HPDE6-E6E7 (cell line): ENCODE data around the gene TSPAN14.
"Not testable (repeated sequence)": the region's sequence is repeated elsewhere in the genome, so short reads cannot be mapped to it uniquely, and the experiment has no call there.

Experiments used
- DNase-seq: peaks from one replicate; pipeline ENCODE4 v3.0.0; 2011; ENCODE audit warnings: missing footprints; ENCODE audit errors: extremely low spot score

TSPAN14 gene, protein sequence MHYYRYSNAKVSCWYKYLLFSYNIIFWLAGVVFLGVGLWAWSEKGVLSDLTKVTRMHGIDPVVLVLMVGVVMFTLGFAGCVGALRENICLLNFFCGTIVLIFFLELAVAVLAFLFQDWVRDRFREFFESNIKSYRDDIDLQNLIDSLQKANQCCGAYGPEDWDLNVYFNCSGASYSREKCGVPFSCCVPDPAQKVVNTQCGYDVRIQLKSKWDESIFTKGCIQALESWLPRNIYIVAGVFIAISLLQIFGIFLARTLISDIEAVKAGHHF

DNA sequence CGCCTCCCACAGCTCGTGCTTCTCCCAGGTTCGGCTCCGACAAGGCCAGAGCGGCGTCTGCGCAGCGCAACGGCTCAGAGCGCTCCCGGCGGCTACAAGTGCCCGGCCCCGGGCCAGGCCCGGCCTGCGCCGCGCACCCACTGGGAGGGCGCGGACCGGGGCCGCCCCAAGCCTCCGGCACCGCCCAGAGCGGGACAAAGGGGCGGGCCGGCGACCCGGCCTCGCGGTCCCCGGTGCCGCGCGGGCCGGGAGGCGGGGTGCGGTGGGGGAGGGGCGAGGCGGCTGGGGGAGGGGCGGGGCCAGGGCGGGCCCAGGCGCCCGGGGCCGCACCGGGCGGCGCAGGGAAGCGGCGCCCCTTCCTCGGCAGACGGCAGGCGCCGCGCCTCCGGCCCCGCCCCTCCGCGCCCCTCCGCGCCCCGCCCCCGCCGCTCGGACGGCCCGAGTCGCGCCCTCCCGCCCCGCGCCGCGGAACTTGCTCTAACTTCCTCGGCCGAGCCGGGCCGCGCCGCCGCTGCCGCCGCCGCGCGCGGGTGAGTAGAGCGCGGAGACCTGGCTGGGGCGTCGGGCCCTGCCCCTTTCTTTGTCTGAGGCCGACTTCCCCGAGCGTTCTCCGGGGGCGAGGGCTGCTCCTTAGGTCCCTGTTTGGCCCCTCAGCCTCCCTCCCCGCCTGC lies at the start of gene TSPAN14:
Gene TSPAN14 (plus strand): TSS at position 469 of the 671 bp plus-strand sequence. CDS start 34,924 bp downstream, outside the sequence.
- no peak for DNase-seq

DNA sequence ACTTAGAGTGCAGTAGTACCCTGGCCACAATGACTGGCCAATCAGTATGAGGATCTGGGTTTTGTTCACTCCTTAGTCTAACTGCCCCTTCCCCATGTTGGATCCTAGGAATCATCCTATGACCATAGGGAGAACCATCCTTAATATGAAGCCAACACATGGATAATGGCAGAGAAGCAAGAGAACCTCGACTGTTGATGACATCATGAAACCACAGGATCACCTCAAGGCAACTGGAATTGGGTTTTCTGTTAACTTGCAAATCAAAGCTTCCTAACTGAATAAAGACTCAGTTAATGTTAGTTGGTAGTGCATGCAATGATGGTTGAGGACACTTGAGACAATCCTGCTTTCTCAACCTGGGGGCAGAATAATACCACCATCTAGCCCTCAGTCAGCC lies 49.1 kb upstream of the TSPAN14 start:
- DNase-seq: no peak

DNA sequence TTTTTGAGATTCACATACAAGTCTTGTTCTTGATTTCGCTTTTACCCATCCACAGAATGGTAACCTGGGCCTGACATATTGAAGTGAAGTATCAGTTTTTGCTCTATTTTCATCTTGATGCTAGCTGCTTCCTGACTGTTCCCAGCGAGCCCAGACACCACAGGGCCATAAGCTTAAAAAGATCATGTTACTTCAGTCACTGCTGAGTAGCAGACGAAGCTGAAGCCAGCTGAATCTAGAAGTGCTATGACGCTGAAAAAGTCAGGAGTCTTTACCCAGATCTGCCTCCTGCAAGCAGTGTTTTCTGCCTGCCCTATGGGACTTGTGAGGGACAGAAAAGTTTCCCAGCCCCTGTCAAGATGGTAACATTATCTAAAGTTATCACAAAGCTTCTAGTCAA lies 48.5 kb upstream of the TSPAN14 start:
- DNase-seq: no peak

DNA sequence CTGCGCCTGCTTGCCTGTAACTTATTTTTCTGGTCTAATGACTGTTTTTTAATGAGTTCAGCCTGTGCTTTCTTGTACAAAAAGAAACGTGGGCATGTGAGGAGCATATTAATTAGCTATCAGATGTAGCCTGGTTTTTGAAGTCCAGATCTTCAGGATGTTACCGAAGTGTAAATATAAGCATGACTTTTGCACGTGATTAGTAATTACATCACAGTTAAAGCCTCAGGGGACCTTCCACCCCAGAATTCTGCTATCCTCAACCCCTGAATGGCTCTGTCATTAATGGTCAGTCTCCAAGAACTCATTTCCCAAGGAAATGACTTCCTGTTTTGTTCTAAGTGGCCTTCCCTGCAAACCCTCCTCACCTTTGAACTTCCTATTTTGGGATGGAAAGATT lies 47.9 kb upstream of the TSPAN14 start:
- DNase-seq: no peak

DNA sequence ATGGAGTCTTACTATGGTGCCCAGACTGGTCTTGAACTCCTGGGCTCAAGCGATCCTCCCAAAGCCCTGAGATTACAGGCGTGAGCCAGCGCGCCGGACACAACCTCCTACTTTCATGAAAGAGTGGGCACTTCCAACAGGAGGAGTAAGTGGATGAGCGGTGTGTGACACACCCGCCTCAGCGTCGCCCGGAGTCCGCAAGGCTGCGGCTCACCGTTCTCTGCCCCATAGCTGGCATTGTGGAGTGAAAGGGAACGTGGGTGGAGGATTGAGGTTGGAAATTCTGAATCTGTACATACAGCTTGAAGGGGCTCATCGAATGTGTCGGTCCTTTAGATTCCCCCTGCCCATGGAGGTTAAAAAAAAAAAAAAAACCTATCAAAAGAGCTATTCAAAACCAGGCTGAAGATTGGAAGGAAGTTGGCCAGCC lies 46.3 kb upstream of the TSPAN14 start:
- no peak for DNase-seq

DNA sequence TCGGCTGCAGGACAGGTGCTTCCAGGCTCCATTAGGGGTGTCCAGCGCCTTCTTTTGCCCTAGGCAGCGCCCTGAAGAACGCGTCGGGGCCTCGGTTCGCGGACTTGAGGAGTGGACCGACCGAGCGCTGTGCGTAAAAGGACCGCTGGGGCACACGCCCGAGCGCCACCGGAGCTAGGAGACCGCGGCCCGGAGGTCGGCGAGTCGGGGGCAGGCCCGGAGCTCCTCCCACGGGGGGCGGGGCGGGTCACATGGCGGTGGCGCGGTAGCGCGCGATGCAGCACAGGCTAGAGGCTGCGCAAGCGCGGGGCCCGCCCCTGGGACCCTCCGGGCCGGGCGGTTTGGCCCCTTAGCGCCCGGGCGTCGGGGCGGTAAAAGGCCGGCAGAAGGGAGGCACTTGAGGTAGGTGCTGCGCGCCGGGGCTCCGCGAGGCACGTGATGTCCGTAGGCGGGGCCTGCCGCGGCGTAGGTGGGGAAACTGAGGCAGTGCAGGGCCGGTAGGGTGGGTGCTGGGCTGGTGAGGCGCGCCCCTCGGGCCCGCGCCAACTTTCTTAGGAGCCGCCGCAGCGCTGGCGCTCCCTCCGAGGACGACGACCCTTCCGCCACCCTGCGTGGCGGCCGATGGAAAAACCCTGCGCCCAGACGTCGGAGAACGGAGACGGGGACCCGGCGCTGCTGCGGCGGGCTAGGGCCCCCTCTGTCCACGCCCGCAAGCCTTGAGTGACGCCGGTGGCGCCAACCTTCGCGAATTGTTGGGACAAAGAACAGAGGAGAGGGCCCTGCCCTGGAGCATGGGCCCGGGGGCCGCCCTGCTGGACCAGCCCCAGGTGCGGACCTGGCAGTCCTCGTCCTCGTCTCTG lies 45.6 kb upstream of the TSPAN14 start, which contains the start of gene PRXL2A:
Gene PRXL2A (plus strand): TSS at position 310 of the 860 bp plus-strand sequence. CDS start 11,917 bp downstream, outside the sequence.
- no peak for DNase-seq

DNA sequence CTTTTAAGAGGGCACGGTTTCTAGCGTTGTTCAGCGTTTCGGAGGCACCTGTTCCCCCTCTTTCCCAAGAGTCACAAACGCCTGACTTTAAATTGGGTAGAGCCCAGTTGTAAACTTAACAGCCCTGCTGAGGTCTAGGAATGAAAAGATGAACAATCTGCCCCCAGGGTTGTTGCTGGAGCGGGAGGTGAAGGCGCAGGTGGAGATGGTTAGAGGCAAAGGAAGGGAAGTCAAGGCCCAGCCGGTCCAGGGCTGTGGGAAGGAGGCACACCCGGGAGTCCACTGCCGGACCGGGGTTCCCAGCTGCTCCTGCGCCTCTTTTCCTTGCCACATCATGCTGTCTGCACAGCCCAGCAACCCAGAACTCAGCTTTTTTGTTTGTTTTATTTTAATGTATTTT lies 45.0 kb upstream of the TSPAN14 start:
- no peak for DNase-seq

DNA sequence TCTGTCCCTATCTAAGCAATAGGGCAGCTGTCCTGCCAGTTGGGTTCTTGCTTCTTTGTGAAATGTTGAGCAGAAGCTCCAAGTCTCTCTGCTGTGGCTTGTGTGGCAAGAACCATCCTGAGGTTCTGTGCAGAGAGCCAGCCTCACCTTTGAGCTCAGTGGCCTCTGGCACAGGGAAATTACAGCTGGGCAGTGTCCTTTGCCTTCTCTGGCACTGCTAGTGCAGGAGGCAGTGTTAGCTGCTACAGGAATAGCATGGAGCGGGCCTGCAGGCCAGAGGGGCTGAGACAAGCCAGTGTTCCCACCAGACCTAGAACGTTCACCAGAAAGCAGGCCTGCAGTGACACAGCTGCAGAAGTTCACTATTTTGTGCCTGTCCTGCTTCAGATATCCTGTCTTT lies 44.0 kb upstream of the TSPAN14 start:
- no peak for DNase-seq

DNA sequence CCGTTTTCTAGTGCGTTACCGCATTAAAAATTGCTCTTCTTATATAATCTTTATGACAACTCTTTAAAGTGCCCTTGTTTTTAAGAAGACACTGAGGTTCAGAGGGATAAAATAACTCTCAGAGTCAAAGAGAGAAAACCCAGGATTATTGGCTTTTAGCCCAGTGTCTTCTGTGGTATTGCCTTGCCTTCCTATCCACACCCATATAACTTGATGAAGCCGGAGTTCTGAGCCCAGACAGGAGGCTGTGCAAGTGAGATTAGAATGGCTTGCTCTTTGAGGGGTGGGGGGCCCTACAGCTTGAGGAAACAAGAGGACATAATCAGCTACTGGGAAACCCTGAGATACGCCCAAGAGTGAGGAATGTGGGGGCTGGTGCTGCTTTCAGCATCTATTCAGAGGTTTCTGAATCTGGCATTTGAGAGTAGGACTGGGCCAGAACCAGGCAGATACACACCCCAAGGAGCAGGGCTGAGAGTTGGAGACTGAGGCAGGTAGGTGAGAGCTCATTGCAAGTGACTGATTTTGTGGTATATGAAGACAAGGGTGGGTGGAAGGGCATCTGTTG lies 43.4 kb upstream of the TSPAN14 start:
- no peak for DNase-seq

DNA sequence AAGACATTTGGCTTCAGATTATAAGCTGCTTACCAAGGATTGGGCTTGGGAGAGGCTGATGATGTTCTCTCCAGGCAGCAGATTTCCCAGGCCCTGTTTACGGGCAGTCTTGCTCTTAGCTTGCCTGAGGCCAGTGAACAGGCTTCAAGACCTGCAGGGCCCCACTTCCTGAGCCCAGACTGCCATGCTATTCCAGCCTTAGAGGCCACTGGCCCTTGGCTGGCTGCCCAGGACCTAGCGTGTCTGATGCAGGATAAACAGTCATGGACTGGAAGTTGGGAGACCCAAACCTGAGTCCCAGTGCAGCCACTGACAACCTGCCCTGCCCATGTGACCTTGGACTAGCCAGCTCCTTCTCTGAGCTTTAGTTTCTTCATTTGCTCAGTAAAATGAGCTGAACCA lies 42.8 kb upstream of the TSPAN14 start:
- DNase-seq: no peak

DNA sequence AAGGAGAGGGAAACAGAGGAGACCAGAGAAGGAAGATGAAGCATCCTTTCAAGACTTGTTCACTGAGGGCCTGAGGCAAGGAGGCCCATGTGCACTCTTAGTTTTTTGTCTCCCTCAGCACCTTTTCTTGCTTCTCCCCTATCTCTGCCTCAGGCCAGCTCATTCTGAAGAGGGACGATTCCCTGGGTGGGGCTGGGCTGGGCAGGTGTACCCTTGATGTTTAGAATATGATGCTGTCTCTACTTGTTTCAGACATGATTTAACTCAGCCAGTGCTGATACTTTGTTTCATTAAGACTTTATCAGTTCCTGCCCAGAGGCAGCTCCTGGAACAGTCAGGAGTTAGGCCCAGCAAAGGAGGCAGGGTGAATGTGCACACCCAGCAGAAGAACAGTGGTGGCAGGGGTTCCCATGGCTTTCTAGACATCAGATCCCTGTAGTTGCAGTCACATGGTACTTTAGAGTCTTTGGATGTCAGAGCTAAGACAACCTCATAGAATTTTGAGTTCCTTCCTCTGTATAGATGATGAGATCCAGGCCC lies 42.4 kb upstream of the TSPAN14 start:
- DNase-seq: no peak

DNA sequence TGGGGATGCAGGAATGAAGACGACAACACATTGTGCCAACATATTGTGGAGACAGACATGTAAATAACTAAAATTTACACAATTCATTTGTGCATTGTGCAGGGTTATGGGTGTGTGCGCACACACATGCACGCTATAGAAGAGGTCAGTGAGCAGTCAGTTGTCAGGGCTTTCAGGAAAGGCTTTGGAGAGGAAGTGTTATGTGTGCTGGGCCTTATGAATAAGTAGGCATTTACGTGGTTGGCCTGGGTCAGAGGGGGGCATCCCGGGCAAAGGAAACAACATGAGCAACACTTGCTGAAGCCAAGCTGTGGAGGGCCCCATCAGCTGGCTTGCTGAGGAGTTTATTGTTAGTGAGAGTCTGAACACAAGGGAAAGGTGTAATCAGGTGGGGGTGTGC lies 41.6 kb upstream of the TSPAN14 start:
- no peak for DNase-seq

DNA sequence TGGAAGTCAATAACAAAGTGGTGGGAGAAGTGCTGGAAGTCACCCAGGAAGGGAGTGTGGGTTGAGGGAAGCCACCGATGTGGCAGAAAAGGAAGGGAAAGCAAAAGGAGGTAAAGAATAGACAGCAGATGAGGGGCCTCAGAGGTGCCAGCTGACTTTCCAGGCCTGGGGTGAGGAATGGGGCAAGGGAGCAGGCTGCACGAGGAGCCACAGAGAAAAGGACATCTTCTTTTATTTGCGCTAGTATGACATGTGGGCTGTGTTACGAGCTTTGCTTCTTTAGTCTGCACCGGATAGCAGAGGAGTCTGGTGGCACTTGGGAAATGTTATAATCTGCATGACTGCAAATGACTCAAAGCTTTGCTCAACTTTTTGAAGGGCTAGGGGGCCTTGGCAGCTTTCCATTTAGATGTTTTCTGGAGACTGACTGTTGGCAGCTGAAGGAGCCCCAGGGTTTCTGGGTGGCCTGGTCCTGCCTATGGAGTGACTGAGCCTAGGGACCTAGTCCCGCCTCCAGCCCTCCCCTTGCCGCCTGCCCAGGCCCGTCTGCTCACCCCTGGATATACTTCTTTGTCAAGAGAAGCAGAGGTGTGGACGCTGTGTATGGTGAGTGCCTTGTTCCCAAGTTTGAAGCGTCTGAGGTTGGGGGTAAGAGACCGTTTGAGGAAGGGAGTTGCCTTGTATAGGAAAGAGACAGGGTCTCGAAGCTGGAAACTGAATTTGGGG lies 40.7 kb upstream of the TSPAN14 start:
- peak; percentile 76 for DNase-seq

DNA sequence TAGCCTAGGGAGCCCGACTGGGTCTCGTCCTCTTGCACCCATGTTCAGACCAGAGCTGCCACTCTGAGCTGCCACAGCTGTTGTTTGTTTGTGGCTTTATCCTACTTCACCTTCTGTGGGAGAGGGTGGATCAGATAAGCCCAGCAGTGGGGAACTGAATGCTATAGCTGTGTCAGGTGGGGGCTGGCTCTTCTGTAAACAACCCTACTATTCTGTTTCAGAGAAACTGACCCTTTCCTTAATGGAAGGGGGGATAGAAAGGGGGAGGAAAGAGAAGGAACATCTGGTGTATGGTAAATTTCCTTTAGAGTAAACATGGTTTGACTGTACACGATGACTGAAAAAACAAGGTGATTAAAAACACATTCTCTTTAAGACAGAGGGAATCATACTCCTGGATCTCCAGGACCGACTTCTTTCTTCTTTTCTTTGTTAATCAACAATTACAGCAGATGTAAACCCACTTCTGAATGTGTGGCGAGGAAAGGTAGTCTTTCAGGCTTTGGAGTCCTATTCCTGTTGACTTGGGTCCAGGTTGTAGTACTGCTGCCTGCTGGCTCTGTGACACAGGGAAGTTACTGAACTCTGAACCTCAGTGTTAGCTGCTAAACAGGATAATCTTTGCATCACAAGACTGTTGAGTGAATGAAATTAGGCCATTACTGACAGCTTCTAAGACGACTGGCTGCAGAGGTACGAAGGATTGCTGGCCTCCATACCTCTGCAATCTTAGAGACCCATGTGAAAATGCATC lies 39.8 kb upstream of the TSPAN14 start:
- DNase-seq: no peak

DNA sequence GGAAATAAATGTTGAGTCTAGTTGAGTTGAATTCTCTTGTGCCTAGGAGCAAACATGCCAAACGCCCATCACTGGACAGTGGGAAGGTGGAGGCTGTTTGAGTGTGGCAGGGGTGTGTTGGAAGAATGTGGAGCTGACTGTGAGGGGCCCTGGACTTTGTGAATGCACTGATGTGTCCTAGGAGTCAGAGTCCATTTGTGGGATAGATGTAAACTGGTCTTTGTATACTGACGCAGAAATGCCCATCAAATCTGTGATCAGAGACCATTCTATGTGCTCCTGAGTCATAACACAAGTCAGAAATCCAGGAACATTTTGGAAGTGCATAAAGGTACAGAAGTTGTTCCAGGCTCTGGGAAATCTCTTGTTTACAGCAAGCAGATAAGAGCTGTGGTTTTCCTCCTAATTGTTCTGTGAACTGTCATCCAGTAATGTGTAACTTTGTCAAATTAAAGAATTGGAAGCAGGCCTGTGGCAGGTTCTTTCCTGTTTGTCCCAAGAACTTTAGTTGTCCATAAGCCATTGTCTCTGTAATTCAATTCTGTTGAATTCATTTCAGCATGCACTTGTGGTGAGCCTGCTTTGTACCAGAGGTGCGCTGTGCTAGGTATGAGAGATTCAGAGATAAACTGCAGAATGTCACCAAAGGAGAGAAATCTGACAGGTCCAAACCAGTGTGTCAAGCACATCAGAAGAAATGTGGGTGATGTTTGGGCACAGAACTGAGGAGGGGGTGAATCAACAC lies 38.2 kb upstream of the TSPAN14 start:
- DNase-seq: no peak

DNA sequence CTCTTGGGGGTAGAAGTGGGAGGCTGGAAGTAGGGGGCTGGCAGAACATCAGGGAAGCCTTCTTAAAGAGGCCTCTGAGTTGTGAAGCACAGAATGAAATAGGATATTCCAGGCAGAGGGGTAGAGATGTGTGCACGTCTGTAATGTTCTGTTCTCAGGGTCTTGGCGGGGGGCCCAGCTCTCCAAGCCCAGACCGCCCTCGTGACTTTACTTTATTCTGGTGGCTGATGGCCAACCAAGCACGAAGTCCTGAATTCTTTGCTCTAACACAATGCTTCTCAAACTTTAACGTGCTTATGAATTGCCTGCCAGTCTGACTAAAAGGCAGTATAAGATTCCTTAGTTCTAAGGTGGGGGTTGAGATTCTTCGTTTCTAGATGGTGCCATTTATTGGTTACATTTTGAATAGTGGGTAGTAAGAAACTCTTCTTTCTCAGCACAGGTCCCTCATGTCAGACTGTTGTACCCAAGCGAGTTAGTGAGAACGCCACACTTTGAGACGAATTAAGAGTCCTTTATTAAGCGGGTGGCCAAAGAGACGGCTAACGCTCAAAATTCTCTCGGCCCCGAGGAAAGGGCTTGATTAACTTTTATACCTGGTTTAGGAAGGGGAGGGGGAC lies 37.5 kb upstream of the TSPAN14 start:
- DNase-seq: no peak

DNA sequence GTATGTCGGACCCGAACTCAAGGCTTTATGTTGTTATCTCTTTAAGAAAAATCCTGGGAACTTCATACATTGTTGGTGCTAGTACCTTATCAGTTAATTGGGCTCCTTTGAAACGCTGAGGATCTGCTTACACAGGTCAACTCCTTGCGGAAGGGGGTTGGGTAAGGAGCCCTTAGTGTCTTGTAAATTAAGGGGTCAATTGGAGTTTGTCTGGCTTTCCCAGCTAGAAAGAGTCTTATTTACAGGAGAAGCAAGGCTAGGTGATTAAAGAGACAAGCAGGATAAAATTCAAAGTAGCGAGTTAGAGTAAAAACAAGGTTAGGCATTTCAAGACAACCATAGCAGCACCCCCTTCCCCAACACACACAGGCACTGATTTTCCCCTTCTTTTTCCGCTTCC lies 36.9 kb upstream of the TSPAN14 start:
- not testable (repeated sequence) for DNase-seq

DNA sequence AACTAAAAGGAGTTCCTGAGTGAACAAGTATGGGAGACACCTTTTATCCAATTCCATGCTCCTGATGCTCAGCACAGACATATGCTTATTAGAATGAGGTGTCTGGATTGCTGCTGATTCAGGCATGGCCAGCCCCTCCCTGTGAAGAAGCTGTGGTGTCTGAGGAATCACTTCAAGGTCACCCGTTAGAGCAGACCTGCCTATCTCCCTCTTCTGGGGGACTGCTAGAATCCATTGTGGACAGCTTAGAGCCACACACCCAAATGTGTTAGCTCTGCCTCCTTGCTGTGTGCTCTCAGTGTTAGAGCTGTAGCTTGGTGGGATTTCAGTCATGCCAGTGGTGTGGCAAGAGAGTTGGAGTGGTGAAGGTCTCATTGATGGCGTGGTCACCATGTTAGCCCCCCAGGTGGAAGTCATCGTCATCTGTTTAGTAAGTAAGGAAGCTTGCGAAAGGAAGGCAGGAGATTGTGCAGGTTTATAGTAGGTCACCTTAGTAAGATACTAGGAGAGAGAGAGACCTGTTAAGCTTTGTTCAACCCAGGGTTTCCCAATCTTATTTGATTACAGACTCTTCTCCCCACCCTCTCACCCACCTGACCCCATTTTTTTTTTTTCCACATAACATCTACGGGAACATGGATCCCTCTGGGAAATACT lies 32.9 kb upstream of the TSPAN14 start:
- DNase-seq: no peak
